Esophagus squamous epithelium (tissue), 4 donors: Measurements from ENCODE around the gene C10orf67.

Experiments used
- CTCF ChIP-seq, 6 experiments: fragments of 450-650 bp in 4 of 6; fragments of 200-600 bp in 2 of 6; sonication (generic) in 2 of 6; IDR thresholded peaks; one replicate each; pipeline ENCODE4 v1.5.1; 2016 to 2019; ENCODE audit warnings: antibody characterized with exemption in 6 of 6, mild to moderate bottlenecking in 4 of 6, moderate library complexity in 4 of 6
- POLR2A ChIP-seq, 4 donors: fragments of 450-650 bp; IDR thresholded peaks; one replicate each; pipeline ENCODE4 v1.6.1; 2017; ENCODE audit warnings: antibody characterized with exemption in 4 of 4, mild to moderate bottlenecking in 4 of 4, moderate library complexity in 3 of 4

- TF ChIP-seq POLR2A (IDR thresholded peaks at IDR 0.05), result no peak
- no peak for TF ChIP-seq CTCF (IDR thresholded peaks at IDR 0.05)
These were observed 114.0 kb downstream of the C10orf67 start for GRCh38 chr10:23230582-23230981.
